ENCODE results near the gene BATF3.

The BATF3 gene

DNA sequence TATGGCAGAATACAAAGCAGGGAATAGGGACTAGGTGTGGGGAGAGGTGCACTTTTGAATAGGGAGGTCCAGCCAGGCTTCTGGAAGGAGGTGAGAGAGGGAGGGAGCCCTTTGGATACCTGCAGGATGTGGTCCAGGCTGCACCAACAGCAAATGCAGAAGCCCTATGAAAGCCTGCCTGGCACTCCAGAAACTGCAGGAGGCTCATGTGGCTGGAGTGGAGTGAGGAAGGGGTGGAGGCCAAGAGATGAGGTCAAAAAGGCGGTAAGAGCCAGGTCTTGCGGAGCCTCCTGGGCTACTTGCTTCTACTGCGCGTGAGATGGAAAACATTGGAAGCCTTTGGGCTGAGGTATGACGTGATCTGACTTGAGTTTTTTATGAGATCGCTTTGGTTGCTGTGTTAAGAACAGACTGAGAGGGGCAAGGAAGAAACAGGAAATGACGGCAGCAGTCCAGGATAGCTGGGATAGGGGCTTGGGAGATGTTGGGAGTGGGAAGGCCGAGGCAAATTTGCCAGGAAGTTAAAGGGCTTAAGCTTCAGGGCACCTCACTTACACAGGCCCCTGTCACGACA is 4.4 kb upstream of the BATF3 start:
- no peak for DNase-seq (ENCODE audit: low read depth)

DNA sequence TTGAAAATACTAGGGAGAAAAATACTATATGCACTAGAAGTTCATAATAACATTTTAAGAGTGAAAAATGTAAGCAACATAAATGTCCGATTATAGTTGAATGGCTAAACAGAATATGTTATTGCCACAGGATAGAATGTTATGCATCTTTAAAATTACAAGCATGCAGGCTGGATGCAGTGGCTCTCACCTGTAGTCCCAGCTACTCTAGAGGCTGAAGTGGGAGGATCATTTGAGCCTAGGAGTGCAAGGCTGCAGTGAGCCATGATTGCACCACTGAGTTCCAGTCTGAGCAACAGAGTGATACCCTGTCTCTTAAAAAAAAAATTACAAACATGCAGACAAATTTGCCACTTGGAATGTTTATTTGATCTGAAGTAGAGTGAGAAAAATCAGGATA is 3.0 kb upstream of the BATF3 start:
- DNase-seq (ENCODE audit: low read depth) = no peak

DNA sequence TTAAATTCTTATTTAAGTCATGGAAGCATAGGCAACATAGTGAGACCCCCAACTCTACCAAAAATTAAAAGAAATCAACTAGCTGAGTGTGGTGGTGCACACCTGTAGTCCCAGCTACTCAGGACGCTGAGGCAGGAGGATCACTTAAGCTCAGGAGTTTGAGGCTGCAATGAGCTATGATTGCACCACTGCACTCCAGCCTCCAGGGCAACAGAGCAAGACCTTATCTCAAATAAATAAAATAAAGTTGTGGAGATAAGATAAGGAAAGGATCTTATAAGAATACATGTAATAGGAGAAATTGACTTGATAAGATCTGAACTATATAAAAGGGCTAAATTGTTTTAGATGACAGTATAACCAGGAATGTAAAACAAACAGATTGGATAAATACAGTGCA is 2.3 kb upstream of the BATF3 start:
- DNase-seq (ENCODE audit: low read depth) = no peak

DNA sequence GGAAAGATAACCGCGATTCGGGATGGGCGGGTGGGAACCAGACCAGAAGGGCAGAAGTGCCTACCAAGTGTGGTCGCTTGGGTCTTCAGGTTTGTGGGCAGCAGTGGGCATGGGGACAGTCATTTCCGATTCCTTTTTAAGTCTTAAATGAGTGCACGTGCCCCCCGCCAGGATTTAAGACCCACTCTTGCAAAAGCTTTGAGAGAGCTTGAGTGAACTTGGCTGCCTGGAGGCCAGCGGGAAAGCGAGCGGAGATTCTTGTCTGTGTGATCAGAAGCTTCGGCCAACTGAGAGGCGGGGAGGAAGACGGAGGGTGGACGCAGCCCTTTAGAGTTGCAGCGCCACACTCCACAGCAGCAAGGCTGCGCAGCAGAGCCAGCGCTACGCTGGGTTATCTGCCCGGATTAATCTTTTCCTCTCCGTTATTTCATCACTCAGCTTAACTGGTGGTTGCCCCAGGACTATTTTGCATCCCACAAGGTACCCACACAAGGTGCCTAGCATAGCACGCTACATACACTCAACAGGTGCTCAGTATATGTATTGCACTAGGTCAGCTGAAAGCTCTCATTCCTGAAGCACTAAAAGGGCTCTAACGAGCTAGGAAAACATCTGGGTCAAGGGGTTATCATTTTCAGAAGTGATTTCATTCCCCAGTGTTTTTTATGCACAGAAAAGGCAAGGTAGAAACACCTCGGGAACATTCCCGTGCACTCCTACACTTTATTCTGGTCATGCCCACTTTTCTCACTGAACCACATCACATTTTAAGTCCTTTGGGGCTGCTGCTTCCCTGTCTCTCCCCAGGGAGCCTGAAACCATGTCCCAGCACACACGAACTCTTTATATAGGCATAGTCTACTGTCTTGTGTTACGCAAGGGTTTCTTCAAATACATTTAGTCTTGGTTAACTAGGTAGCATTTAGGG is 1.5 kb upstream of the BATF3 start:
- peak; percentile 78 for DNase-seq (ENCODE audit: low read depth)

DNA sequence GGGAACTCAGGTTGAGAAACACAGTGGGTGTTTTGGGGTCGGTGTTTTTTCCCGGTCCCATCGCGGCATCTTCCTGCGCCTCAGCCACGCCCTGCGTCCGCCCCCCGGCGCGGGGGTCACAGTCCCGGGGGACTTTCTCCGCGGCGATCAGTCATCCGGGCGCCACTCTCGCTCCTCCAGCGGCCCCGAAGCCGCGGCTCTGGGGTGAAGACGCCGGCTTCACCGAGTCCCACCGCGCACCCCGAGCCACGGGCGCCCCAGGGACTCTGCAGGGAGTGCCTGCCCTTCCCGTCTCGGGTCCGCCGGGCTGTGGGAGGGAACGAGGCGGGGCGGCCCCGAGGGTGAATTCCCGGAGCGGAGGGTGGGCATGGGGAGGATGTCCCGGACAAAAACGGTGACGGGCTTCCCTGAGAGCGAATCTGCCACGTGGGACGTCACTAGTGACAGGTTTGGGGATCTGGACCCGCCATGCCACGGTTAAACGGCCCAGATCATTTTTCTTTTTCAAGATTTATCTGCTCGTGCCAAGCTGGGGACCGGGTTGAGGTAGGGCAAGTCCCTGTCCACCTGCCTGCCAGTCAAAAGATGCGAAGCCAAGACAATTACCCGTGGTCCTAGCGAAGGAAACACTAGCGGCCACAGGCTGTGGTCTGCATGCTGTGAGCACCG is 717 bp upstream of the BATF3 start:
- DNase-seq (ENCODE audit: low read depth) = no peak

DNA sequence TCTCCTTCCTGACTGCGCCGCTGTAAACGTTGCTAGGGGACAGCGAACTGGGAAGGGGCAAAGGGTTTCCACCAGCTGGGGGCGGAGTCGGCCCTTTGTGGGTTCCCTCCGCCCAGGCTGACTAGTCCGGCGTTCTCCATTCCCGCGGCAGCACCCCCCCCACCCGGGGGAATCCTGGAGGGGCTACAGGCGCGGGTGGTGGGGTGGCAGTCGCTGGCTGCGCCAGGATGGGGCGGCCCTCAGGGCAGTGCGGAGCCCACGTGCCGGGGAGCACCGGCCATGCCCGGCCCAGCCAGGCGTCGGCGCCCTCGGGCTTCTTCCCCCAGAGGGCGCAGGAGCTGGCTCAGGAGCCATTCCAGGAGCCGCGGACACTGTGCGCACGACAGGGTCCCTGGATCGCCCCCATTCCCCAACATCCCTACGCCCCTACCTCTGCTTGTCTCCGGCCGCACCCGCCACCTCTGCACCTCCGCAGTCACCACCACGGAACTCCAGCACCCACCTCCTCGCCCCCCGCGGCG is 476 bp downstream of the BATF3 start:
- peak; percentile 28 for DNase-seq (ENCODE audit: low read depth)

DNA sequence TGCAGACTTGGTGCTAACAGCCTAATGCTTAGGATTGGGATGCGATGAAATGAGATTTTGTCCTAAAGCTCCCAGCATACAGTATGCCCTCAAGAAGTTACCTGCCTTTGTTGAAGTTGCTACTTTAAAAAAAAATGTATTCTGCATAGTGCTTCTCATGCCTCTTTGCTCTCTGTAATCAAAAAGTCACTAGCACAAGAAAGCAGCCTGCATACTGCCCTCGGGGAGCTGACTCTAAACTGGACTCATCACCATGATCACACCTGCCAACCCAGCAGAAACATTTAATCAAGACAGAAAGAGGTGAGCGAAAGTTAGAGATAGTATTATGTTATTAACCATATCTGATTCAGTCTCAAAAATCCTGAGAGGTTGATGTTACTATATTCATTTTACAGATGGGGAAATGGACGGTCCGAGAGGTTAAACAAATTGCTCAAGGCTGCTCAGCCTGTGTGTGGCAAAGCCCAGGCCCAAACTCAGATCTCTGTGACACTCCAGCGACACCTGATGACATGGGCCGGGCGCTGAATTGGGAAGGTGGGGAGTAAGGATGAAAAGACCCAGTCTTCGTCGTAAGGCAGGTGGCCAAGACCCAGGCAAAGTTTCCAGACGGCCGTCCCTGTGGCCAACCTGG is 1.1 kb downstream of the BATF3 start:
- DNase-seq (ENCODE audit: low read depth) = no peak

DNA sequence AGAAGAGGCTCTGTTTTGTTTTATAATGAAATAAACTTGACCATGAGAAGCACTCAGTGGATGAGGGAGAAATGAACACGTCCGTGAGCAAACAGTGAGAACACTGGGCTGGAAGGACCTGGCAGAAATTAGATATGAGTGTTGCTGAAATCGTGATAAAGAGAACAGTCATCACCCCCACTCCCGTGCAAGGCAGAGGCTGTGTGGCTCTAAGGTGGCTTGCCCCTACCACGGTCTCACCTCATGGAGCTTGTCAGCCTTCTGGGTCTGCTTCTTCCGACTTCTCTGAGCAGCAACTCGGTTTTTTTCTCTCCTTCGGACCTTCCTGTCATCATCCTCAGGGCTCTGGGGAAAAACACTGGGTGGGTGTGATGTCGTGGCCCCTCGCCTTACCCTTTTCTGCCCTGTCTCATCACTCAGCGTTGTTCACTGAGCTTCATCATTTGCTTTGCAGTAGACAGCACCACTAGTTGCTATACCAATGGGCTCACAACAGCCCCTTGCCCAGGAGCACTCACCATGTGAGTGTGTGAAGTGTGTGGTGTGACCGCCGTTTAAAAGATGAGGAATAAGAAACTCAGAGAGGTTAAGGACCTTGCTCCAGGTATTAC is 2.8 kb downstream of the BATF3 start:
- no peak for DNase-seq (ENCODE audit: low read depth)

DNA sequence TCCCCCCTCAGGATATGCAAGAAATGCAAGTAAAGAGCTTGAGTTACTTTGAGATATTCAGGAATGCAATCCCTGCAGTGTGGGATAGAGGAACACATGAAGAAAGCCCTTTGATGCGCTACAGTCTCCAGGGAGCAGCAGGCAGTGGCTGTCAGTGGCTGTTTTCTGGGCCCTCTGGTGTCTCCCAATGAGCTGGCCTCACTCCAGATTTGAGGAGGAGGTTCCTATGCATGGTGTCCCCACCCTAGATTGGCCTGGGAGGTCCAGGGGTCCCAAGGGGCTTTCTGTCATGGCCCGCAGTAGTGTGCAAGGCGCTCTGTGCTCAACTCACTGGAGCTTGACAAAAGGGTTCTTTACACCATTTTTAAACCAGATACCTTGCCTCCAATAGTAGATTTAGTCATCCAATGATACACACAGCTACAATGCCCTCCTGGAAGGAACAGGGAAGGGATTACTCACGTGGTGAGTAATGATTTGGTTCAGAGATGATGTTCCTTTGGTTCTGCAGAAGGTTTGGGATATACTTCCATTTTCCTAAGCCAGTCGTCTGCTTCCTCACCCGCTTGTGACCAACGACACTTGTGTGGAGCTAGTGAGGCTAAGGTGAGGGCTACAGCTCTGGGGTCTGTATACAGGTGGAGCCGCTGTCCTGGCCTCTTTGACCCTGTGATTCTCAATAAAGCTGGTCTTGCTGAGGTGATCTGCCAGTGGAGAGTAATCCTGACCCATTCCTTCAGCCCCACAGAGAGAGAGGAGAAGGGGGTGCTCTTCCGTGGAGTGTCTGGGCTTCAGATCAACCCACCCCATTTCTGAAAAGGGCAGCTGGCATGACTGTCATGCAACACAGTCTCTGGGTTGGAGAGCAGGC is 6.6 kb downstream of the BATF3 start:
- DNase-seq (ENCODE audit: low read depth) = no peak

DNA sequence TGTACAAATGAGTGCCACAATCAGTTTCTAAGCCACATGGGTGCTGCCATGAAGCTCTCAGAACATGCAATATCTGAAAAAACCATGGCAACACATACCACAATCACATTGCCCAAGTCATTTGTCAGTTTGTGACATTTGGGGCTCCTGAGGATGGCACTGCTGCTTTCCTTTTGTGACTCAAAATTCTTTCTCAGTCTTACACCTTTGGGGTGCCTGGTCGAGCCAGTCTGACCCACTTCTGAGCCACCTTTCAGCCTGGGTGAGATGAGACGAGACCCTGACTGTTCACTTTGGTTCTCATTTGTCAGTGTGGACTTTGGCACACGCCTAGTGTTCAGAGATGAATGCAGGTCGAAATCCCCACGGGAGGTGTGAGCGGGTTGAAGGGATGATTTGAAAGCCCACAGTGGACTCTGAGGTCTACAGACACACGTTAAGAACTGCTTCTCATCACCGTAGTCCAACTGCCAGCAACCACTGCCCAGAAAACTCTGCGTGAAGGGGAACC is 8.0 kb downstream of the BATF3 start:
- no peak for DNase-seq (ENCODE audit: low read depth)

DNA sequence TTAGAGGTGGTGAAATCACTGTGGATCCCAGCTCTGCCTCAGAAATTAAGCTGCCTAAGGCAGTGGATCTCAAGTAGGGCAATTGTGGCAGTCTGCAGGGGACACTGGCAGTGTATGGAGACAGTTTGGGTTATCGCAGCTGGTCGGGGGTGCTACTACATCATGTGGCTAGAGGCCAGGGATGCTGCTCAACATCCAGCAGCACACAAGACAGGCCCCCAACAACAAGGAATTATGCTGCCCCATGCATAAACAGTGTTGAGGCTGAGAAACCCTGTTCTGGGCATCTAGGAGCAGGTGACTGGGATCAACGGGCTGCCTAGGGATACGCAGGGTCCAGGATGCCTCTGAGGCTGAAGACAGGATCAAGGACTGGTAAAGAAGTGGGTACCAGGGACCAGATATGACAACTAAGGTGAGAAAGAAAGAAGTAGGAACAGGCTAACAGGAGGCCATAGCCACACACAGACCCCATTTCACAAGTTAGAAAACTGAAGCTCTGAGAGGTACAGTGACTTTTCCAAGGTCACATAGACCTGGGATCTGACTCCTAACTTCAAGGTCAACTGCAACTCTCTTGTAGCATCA is 8.7 kb downstream of the BATF3 start:
- DNase-seq (ENCODE audit: low read depth) = no peak

DNA sequence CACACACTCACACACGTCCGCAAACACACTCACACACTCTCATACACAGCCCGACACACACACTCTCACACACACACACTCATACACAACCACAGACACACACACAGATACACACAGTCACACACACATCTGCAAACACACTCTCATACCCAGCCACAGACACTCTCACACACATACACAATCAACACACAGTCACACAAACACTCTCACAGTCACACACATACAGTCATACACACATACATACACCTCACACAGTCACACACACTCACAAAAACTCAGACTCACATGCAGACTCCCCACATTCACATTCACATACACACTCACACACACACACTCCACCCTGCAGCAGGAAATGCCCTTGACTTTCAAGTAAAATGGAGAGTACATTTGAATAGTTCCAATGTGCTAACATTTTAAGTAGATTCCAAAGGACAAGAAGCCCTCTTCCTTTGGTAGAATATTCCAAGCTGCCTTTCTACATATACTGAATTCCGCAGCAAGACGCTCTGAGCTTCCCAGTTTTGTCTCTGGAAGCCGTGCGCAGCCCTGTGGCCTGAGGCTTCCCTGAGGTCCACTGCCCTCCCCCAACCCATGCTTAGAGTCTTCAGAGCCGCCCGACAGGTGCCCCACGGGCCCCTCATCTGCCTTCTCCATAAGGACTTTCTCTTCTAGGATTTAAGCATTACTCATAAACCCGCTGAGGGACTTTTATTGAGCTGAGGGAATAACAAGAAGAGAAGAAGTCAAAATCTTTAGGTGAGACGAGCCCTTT is 9.7 kb downstream of the BATF3 start:
- no peak for DNase-seq (ENCODE audit: low read depth)

DNA sequence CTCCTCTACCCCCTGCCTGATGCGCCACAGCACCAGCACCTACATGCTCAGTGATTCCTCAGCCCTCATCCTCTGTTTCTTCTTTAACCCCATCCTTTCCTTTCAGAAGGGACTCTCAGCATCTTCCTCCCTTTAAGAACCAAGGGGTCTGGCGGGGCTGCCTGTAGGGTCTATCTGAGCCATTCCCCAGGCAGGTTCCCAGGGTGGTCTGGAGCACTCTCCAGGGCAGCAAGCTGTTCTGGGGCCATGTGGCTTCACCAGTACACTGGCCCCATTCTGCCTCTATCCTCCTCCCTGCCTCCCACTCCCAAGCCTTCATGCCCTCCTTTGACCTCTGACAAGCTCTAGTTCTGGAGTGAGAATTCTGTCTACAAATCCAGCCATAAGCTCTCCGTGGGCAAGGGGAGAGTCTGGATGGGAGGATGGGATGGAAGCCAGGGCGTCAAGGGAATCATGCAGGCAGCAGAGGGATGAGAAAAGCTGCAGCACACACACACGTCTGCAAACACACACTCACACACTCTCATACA is 10.4 kb downstream of the BATF3 start:
- DNase-seq (ENCODE audit: low read depth) = no peak

DNA sequence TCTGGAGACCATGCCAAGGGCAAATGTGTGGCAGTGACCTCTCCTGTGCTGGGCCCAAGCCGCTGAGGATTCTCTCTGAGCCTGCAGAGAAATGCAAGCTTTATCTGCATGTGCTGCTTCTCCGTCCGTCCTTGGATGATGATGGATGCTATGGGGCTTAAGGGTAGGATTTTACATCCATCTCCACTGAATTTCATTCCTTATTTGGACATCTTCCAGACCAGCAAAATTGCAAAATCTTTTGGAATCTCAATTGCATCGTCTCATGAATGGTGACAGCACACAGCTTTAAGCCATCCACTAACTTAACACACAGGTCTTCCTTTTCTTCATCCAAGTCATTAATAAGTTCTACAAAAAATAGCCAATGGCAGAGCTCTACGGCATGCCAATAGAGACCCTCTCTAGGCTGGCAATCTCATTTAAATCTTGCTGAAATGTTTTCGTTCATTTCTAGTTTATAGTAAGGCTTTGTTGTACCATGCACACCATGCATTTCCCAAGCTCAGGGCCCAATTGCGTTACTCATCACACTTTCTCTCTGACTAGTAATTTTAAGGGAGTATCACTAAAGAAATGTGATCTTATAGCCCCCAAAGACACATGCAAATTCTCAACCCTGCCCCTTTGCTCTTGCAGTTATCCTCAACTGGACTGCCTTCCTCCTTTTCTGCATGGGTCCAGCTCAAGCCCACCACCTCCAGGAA is 11.1 kb downstream of the BATF3 start:
- peak; percentile 44 for DNase-seq (ENCODE audit: low read depth)

DNA sequence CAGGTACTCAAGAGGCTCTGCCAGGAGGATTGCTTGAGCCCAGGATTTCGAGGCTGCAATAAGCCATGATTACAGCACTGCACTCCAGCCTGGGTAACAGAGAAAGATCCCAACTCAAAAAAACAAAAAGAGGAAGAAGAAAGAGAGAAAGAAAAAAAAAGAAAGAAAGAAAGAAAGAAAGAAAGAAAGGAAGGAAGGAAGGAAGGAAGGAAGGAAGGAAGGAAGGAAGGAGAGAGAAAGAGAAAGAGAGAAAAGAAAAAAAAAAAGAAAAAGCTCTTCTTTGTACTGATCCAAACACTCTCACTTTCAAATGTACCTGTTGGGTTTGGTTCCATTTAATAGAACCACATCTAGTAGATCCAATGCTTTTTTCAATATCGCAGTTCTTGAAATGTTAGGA is 11.8 kb downstream of the BATF3 start:
- DNase-seq (ENCODE audit: low read depth) = no peak

DNA sequence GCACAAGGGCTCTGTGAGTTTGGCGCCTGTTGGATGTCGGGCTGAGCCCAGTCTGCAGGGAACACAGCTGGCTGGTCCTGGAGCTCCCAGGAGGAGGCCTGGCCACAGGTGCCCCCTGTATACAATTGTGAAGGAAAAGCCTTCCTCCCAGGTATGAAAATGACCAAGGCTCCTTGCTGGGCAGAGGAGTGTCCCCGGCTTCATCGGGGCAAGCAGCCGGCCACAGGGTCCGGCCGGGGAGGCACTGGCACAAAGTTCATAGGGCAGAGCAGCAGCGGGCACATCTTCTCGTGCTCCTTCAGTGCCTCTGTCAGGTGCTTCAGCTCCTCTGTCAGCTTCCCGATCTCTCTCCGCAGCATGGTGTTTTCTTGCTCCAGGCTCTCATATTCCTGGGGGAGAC is 13.0 kb downstream of the BATF3 start:
- no peak for DNase-seq (ENCODE audit: low read depth)

DNA sequence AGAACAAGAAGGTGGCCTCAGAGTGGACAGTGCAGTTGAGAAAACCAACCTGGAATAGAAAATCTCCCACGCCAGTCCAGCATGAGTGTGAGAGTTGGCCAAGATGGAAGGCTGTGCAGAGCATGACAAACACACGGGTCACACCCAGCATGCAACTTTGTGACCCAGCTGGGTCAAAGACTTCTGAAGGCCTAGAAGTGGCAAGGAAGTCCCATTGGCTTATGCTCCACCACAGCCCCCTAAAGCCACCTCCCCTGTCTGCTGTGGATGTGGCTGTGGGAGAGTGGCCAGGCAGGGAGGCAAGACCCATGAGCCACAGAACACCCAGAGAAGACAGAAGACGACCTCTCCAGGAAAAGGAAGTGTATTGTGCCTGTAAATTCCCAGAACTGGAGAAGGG is 13.6 kb downstream of the BATF3 start:
- no peak for DNase-seq (ENCODE audit: low read depth)

DNA sequence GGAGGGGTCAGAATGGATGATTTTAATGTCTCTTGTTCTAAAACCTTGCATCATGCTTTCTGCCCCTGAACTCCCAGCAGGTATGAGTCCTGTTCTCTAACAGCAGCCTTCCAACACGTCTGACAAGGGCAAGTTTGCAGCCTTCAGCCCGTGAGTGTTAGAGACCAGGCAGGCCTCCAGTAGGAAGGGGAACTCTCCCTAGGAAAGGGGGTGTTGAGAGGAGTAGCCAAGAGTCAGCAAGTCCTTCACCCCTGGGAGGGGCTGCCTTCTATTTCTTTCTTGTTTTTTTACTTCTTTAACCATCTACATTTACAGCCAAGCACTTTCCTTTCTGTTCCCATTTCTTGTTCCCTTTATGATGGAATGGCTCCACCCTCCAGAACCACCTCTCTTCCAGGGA is 14.2 kb downstream of the BATF3 start:
- DNase-seq (ENCODE audit: low read depth) = no peak

All from iris pigment epithelial cell (primary cell).